ENCODE results near the gene MYO7B.

MYO7B gene

DNA sequence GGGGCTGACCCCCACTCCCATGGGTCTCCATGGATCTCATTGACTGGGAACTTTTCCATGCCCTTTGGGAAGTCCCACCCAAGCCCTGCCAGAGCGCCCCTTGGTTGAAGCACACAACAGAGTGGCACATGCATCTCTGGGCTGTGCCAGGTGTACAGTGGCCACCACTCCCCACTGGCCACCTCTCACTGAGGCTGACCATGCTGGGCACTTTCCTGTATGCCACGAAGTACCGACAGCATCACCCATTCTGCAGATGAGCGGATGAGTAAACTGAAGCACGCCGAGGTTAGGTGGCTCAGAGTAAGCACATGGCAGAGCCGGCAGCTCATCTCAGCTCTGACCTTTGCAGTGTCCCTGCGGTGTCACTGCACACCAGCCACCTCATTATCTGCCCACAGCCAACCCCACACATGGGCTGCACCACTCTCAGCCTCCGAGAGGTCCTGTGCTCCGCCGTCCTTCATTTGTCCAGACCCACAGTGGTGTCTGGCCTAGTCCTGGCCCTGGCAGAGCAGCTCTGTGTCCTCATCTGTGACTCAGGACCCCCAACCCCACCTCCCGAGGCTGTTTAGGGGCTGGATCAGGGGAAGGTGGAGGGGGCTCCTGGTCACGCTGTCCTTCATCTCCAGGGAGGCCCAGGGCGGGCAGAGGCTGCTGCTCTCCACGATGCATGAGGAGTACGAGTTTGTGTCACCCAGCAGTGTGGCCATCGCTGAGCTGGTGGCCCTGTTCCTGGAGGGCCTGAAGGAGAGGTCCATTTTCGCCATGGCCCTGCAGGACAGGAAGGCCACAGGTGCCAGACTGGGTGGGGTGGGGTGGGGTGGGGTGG lies 92.5 kb downstream of the MYO7B start:
- no peak for DNase-seq

GRCh38 chr2:127628767-127629614 lies 93.5 kb downstream of the MYO7B start:
- no peak for DNase-seq

GRCh38 chr2:127629637-127630036 lies 94.2 kb downstream of the MYO7B start:
- no peak for DNase-seq

- DNase-seq, result peak; percentile 41
Observed at GRCh38 chr2:127630096-127630863, 94.8 kb downstream of the MYO7B start.

- DNase-seq, result no peak
Observed at GRCh38 chr2:127630864-127631540, 95.5 kb downstream of the MYO7B start.

GRCh38 chr2:127631541-127631996 lies 96.1 kb downstream of the MYO7B start:
- no peak for DNase-seq

DNA sequence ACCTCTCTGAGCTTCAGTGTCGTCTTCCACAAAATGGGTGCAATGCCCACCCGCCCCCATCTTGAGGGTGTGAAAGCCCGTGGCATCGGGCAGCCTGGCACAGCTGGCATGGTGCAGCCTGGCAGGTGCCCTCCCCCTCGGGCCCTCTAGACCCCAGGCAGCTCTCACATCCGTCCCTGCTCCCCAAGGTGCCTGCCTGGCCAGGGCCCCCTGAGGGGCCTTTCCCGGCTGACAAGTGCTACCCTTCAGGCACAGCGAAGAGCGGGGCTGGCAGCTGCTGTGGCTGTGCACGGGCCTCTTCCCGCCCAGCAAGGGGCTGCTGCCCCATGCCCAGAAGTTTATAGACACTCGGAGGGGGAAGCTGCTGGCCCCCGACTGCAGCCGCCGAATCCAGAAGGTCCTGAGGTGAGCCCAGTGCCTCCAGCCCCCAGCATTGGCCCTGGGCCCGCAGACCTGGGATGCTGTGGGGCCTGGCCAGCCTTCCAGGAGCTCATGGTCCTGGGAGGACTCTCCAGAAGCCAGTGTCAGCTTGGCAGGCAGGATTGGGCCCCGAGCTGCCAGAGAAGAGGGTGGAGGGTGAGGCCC lies 96.6 kb downstream of the MYO7B start:
- no peak for DNase-seq

DNA sequence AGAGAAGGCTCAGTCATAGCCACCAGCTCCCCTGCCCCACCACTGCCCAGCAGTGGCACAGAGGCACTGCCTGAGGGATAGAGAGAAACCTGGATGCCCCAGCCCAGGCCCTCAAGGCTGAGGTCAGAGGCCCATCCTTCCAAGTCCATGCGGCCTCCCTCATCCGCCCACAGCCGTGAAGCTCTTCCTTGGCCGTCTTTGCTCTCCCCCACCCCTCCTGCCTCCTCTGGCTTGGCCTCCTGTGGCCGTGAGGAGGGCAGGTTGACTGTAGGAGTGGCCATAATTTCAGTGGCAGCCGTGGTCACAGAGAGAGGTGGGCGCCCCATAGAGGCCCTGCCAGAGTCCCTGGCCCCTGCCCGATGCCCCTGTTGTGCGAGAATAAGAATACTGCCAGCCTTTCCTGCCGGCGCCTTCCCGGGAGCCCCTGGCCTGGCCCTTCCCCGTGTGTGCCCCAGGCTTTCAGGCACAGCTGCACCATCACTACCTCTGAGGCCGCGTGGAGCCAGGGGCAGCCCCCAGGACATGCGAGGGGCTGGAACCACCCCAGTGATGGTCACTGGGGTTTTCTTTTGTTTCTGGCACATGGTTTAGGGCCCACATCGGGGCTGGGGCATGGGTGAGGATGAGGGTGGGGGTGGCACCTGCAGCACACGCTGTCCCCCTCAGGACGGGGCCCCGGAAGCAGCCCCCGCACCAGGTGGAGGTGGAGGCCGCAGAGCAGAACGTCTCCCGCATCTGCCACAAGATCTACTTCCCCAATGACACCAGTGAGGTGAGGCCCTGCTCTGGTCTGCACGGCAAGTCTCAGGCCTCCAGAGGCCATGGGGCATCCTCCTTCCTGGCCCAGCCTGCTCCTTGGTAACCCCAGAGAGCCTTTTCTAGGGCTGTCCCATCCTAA lies 97.4 kb downstream of the MYO7B start:
- no peak for DNase-seq

DNA sequence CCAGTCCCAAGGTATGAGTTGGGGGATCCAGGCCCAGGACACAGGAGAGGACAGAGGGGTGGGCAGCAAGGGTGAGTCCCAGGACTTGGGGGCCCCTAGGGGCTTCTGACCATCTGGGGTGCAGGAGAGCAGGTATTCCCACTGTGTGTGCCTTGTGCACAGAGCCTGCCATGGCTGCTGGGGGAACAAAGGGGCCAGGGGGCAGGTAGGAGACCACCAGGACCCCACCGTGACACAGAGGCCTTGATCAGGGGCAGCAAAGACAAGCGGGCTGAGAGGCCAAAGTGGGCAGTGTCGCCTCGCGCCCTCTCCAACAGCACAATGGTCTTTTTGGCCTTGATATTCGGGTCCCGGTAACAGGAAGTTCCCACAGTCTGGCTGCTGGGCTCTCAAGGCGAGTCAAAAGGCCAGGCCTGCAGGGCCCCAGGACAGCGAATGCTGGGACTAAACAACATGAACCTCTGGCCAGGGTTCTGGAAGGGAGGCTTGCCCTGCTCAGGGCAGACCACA lies 98.1 kb downstream of the MYO7B start:
- no peak for DNase-seq

GRCh38 chr2:127634066-127634617 lies 98.7 kb downstream of the MYO7B start:
- no peak for DNase-seq

DNA sequence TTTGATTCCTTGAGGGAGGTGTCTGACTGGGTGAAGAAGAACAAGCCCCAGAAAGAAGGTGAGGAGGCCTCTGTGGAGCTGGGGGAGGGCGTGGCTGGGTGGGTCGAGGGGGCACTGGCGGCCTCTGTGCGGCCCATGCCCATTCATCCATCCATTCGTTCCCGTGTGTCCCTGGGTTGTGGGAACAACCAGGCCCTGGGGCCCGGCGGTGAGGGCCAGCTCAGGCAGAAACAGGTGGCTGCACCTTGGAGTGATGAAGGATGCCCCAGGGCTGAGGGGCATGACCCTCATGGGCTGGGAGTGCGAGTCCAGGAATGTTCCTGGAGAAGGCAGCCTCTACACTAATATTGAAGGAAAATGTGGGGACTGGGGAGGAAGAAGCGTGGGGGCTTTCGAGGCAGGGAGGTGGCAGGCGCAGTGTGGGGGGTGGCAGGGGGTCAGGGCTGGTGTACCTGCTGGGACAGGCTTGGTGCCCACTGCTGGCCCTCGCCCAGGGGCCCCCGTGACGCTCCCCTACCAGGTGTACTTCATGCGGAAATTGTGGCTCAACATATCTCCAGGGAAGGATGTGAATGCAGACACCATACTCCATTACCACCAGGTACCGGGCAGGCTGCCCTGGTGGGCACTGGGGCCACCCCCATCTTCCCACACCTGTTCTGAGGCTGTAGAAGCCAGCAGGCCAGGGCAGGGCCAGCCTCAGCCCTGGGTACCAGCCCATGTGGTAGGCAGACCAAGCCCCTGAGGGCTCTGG lies 99.3 kb downstream of the MYO7B start:
- no peak for DNase-seq

- no peak for DNase-seq
Observed at GRCh38 chr2:127635380-127636237, 100.1 kb downstream of the MYO7B start.

- DNase-seq, result no peak
Observed at GRCh38 chr2:127636248-127637235, 101.1 kb downstream of the MYO7B start.

GRCh38 chr2:127637236-127637630 lies 101.8 kb downstream of the MYO7B start:
- no peak for DNase-seq

DNA sequence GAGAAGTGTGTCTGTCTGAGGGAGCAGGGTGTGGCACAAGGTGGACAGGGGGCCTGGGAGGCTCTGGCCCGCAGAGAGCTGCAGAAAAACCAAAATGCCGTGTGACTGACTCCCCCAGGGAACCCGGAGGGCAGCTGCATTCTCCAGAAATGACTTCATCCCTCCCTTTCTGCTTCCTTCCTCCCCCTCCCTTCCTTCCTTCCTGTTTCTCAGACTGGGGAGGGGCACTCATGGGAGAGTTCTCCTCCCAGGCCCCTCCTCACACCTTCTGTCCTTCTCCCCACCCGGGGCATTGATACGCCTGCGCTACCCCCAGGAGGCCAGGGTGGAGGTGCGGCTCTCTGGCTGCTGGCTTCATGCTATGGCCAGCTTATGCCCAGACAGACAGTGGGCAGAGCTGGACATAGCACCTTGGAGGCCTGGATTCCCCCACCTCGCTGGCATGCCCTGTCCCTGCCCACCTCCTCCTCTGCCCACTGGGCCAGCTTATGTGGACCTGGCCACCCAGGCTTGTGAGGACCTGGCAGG lies 102.3 kb downstream of the MYO7B start:
- DNase-seq, result no peak

- DNase-seq, result no peak
Observed at GRCh38 chr2:127638361-127639110, 103.1 kb downstream of the MYO7B start.

All from hematopoietic multipotent progenitor cell treated with erythropoietin and hydrocortisone succinate and interleukin-3 and kit ligand, for 6 days (in vitro differentiated cells).